Smooth muscle cell (in vitro differentiated cells): ENCODE results near the gene STXBP5. TPM values are rescaled to one million over a fixed set of nuclear protein-coding genes. Genes with fewer than 3 reads are reported as not detected.

Experiments
- DNase-seq: peaks from one replicate; lab custom pipeline; 2025; ENCODE audit not compliant: unreplicated experiment; lab: John Stamatoyannopoulos, UW
- H2AFZ ChIP-seq: fragments of 200-600 bp; sonication (generic); 2 replicates; pipeline ENCODE4 v1.6.0; 2016; ENCODE audit warnings: antibody characterized with exemption, low read depth, mild to moderate bottlenecking
- H3F3A ChIP-seq: fragments of 200-600 bp; sonication (generic); 2 replicates; pipeline ENCODE4 v1.6.0; 2017; ENCODE audit warnings: antibody characterized with exemption, low read depth
- H3K27ac ChIP-seq: fragments of 200-600 bp; sonication (generic); 2 replicates; pipeline ENCODE4 v1.5.1; 2016; ENCODE audit warnings: low read depth, mild to moderate bottlenecking
- H3K27me3 ChIP-seq: fragments of 200-600 bp; sonication (generic); 2 replicates; pipeline ENCODE4 v1.6.1; 2016; ENCODE audit warnings: low read depth, mild to moderate bottlenecking
- H3K36me3 ChIP-seq: fragments of 200-600 bp; sonication (generic); 2 replicates; pipeline ENCODE4 v1.5.1; 2016; ENCODE audit warnings: low read depth
- H3K4me1 ChIP-seq: fragments of 200-600 bp; sonication (generic); 2 replicates; pipeline ENCODE4 v1.5.1; 2016; ENCODE audit warnings: low read depth
- H3K4me2 ChIP-seq: fragments of 200-600 bp; sonication (generic); 2 replicates; pipeline ENCODE4 v1.6.0; 2016; ENCODE audit warnings: mild to moderate bottlenecking
- H3K4me3 ChIP-seq: fragments of 200-600 bp; sonication (generic); 2 replicates; pipeline ENCODE4 v1.5.1; 2016; ENCODE audit warnings: mild to moderate bottlenecking
- H3K79me2 ChIP-seq: fragments of 200-600 bp; sonication (generic); 2 replicates; pipeline ENCODE4 v1.6.0; 2016; ENCODE audit warnings: low read depth, mild to moderate bottlenecking
- H3K9ac ChIP-seq: fragments of 200-600 bp; sonication (generic); 2 replicates; pipeline ENCODE4 v1.6.0; 2016; ENCODE audit warnings: low read depth
- H3K9me3 ChIP-seq: fragments of 200-600 bp; sonication (generic); replicated peaks from 2 replicates; pipeline ENCODE4 v1.5.1; 2016; ENCODE audit warnings: low read depth
- H4K20me1 ChIP-seq: fragments of 200-600 bp; sonication (generic); 2 replicates; pipeline ENCODE4 v1.6.0; 2016; ENCODE audit warnings: low read depth
- WGBS: methylation state at CpG from one replicate; pipeline ENCODE4 v1.1.7; 2016; ENCODE audit warnings: low lambda C conversion rate; 5-methylcytosine and 5-hydroxymethylcytosine counted together
- polyA plus RNA-seq: library from polyadenylated mRNA; unstranded; fragments of >200 nt; fragmentation: Nextera tagmentation; extraction: Ambion mirVana; gene quantifications from 2 replicates; pipeline ENCODE4 v1.2.1, GENCODE V29; 2016
- total RNA-seq: library from RNA; depleted of rRNA; stranded (reverse); fragments of >200 nt; gene quantifications from 2 replicates; pipeline ENCODE4 v1.2.3, GENCODE V29; 2014
- TF ChIP-seq, protein P1 (sequence below): fragments of 200-600 bp; sonication (generic); IDR thresholded peaks from 2 replicates; pipeline ENCODE4 v1.5.1; 2017; ENCODE audit warnings: borderline replicate concordance, mild to moderate bottlenecking, antibody characterized with exemption; ENCODE audit not compliant: insufficient read depth, poor library complexity, severe bottlenecking

The STXBP5 gene
- total and polyA plus RNA-seq, 2 experiments from 2014 or later = 8.8 to 25.2 TPM

DNA sequence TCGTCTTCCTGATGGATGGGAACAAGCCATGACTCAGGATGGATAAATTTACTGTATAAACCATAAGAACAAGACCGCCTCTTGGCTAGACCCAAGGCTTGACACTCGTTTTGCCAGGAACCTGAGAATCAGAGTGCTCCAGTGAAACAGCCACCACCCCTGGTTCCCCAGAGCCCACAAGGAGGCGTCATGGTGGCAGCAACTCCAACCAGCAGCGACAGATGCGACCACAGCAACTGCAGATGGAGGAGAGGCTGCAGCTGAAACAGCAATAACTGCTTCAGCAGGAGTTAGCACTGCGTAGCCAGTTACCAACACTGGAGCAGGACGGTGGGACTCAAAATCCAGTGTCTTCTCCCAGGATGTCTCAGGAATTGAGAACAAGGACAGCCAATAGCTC, 203.4 kb downstream of the STXBP5 start:
- TF ChIP-seq, protein P1, sequence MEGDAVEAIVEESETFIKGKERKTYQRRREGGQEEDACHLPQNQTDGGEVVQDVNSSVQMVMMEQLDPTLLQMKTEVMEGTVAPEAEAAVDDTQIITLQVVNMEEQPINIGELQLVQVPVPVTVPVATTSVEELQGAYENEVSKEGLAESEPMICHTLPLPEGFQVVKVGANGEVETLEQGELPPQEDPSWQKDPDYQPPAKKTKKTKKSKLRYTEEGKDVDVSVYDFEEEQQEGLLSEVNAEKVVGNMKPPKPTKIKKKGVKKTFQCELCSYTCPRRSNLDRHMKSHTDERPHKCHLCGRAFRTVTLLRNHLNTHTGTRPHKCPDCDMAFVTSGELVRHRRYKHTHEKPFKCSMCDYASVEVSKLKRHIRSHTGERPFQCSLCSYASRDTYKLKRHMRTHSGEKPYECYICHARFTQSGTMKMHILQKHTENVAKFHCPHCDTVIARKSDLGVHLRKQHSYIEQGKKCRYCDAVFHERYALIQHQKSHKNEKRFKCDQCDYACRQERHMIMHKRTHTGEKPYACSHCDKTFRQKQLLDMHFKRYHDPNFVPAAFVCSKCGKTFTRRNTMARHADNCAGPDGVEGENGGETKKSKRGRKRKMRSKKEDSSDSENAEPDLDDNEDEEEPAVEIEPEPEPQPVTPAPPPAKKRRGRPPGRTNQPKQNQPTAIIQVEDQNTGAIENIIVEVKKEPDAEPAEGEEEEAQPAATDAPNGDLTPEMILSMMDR = no peak
- Histone ChIP-seq H3K9me3 (no peaks in the 10 kb centered on the region), H3K4me2 (no peak overlapping the region), H3K27ac (no peak overlapping the region), H3K4me3 (no peak overlapping the region), H4K20me1 (no peaks in the 10 kb centered on the region), H3K9ac (no peak overlapping the region), H2AFZ (no peak overlapping the region), H3K79me2 (no peaks in the 10 kb centered on the region), H3K4me1 (no peaks in the 10 kb centered on the region), H3K36me3 (no peaks in the 10 kb centered on the region), H3F3A (no peaks in the 10 kb centered on the region), H3K27me3 (no peaks in the 10 kb centered on the region)
- no peak for DNase-seq
- WGBS = 76% methylated on average over 8 of the region's 8 CpGs

DNA sequence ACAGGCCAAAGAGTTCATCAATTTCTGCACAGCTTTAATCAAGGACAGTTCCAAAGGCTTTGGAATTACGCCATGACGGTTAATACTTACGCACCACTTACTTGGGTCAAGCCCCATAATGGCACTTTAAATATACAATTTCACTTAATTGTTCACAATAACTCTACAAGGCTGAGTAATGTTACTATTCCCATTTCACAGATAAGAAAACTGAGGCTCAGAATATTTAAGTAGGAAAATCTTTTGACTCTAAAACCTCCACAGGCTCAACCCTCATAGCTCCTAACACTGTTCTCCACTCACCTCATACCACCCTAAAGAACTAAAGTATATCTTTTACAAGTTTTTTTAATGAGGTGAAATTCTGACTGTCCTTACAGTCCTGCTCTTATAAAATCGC, 212.4 kb downstream of the STXBP5 start:
- no peak overlapping the region for H3K9ac ChIP-seq
- no peaks in the 10 kb centered on the region for H3K9me3 ChIP-seq
- H2AFZ ChIP-seq = no peak overlapping the region
- 95% methylated on average over 4 of the region's 4 CpGs for WGBS
- H3K36me3 ChIP-seq = no peaks in the 10 kb centered on the region
- no peaks in the 10 kb centered on the region for H3F3A ChIP-seq
- no peak for DNase-seq
- H3K4me2 ChIP-seq = no peak overlapping the region
- H3K4me3 ChIP-seq = no peak overlapping the region
- H3K79me2 ChIP-seq = no peaks in the 10 kb centered on the region
- H3K4me1 ChIP-seq = no peaks in the 10 kb centered on the region
- no peak overlapping the region for H3K27ac ChIP-seq
- no peaks in the 10 kb centered on the region for H3K27me3 ChIP-seq
- TF ChIP-seq, protein P1 = no peak
- H4K20me1 ChIP-seq = no peaks in the 10 kb centered on the region

DNA sequence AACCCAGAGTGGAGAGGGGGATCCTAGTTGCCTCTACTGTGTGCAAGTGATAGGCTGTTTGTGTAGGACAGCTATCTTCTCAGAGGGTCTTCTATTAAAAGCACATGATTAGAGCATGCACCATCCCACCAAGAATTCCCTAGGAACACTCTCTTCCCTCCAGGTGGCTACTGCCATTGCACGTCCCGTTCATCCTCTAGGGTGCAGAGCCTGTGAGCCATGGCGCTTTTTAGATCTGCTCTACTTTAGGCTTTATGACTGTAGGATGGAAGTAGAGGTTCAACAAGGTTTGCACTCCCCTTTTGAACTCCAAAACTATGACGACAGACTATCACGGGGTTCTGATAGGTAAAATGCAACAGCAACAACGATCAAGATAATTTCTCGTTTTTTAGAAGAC, 213.7 kb downstream of the STXBP5 start:
- no peaks in the 10 kb centered on the region for H4K20me1 ChIP-seq
- H3K4me3 ChIP-seq = no peak overlapping the region
- no peak overlapping the region for H3K9ac ChIP-seq
- H3K4me1 ChIP-seq = peaks cover 5% of the 10 kb centered on the region
- H2AFZ ChIP-seq = no peak overlapping the region
- no peak overlapping the region for H3K27ac ChIP-seq
- H3K27me3 ChIP-seq = no peaks in the 10 kb centered on the region
- 92% methylated on average over 7 of the region's 7 CpGs for WGBS
- no peaks in the 10 kb centered on the region for H3K36me3 ChIP-seq
- TF ChIP-seq, protein P1 = no peak
- no peaks in the 10 kb centered on the region for H3F3A ChIP-seq
- H3K9me3 ChIP-seq = no peaks in the 10 kb centered on the region
- no peaks in the 10 kb centered on the region for H3K79me2 ChIP-seq
- H3K4me2 ChIP-seq = no peak overlapping the region
- no peak for DNase-seq

DNA sequence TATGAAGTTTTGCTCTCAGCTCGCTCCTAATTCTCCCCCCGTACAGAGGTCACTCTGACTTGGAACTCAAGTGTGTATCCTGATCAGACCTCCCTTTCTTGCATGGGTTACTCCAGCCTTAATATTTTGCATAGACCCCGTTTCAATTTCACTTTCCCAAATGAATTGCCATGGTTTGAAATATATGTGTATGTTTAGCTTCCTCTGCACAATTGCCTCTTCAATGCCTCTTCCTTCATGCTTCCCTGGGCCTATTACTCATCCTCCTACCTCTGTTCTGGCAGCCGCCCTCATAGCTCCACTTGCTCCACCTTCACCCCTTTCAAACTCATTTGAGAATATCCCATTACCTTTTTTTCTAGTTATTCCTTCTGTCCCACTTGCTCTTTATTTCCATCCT, 214.3 kb downstream of the STXBP5 start:
- no peaks in the 10 kb centered on the region for H3K79me2 ChIP-seq
- no peaks in the 10 kb centered on the region for H3F3A ChIP-seq
- H3K36me3 ChIP-seq = no peaks in the 10 kb centered on the region
- no peak overlapping the region for H3K27ac ChIP-seq
- peaks cover 5% of the 10 kb centered on the region for H3K4me1 ChIP-seq
- 88% methylated on average over 4 of the region's 4 CpGs for WGBS
- H3K4me2 ChIP-seq = no peak overlapping the region
- H2AFZ ChIP-seq = no peak overlapping the region
- no peak for DNase-seq
- no peak overlapping the region for H3K9ac ChIP-seq
- H3K27me3 ChIP-seq = no peaks in the 10 kb centered on the region
- no peaks in the 10 kb centered on the region for H4K20me1 ChIP-seq
- H3K4me3 ChIP-seq = no peak overlapping the region
- TF ChIP-seq, protein P1 = no peak
- no peaks in the 10 kb centered on the region for H3K9me3 ChIP-seq
